ENCODE data around the gene NUP93.
"Not testable (repeated sequence)": the region's sequence is repeated elsewhere in the genome, so short reads cannot be mapped to it uniquely, and the experiment has no call there.

NUP93 gene

DNA sequence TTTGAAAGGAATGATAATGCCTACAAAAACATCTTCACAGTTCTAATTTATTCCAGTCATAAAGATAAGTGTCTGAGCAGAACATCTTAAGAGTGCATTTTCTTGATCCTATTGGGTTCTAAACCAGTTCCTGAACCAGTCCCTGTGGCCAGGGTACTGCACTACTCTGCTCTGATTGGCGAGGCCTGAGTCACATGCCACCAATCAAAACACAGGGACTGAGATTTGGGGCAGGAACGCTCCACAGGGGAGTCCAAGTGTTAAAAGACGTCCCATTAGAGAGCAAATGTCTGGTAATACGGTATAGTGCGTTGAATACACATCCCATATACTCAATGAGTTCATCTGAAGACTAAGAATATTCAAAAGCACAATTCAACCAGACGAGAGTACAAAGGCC is 3.0 kb upstream of the NUP93 start:
- Mint-ChIP-seq H3K9me3 (no peaks in the 10 kb centered on the region), H3K4me3 (no peak overlapping the region), H3K27me3 (peaks cover 15% of the 10 kb centered on the region), H3K27ac (no peak overlapping the region), H3K36me3 (no peaks in the 10 kb centered on the region), H3K4me1 (peaks cover 14% of the 10 kb centered on the region)
- no peak for ATAC-seq

DNA sequence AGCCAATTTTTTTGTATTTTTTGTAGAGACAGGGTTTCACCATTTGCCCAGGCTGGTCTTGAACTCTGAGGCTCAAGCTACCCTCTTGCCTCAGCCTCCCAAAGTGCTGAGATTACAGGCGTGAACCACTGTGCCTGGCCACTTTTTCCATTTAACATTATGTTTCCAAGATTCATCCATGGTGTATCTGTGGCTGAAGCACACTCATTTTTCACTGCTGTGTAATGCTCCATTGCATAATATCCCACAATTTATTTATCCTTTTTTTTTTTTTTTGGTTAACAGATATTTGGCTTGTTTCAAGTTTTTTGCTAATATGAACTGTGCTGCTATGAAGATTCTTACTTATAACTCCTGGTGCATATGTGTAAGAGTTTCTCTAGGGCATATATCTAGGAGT is 1.9 kb upstream of the NUP93 start:
- no peak overlapping the region for H3K27ac Mint-ChIP-seq
- no peaks in the 10 kb centered on the region for H3K9me3 Mint-ChIP-seq
- peaks cover 15% of the 10 kb centered on the region for H3K27me3 Mint-ChIP-seq
- ATAC-seq, result no peak
- H3K4me3 Mint-ChIP-seq, result no peak overlapping the region
- H3K36me3 Mint-ChIP-seq, result no peaks in the 10 kb centered on the region
- H3K4me1 Mint-ChIP-seq, result peaks cover 14% of the 10 kb centered on the region

DNA sequence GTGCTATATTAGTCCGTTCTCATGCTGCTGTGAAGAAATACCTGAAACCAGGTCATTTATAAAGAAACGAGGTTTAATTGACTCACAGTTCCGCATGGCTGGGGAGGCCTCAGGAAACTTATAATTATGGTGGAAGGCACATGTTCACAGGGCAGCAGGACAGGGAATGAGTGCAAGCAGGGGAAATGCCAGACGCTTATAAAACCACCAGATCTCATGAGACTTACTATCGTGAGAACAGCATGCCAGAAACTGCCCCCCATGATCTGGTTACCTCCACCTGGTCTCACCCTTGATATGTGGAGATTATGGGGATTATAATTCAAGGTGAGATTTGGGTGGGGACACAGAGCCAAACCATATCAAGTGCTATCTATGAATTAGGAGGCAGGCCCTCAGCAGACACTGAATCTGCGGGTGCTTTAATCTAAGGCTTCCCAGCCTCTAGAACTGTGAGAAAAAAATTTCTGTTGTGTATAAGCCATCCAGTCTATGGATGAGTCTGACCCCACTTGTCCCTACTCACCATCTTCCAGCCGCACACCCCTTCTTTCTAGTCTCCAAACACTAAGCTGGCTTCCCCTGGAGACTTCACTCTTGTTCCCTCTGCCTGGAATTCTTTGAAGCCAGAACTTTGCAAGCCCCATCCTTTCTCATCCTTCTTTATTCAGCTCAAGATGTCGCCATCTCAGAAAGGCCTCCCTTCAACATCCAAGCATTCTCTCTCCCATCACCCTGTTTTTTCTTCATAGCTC is 772 bp upstream of the NUP93 start:
- Mint-ChIP-seq H3K27me3 (peaks cover 7% of the 10 kb centered on the region), H3K36me3 (no peaks in the 10 kb centered on the region), H3K4me1 (peaks cover 14% of the 10 kb centered on the region), H3K4me3 (peak overlapping the region; percentile 91), H3K9me3 (no peaks in the 10 kb centered on the region), H3K27ac (peak overlapping the region; percentile 88)
- no peak for ATAC-seq

DNA sequence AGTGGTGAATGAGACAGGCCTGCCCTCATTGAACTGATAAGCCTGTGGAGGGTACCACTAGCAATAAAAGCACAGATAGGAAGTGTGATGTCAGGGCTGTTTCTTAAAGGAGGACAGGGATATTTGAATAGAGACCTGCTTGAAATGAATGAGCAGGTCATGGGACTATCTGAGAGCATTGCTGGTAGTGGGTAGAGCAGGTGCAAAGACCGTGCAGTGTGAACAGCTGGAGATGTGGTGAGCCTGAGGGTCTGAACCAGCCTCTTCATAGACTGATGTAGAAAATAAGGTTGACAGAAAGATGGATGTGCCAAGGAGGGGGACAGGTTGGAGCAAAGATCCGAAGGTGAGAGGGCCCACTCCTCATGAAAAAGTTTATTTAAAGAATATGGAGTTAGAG is 2.4 kb downstream of the NUP93 start:
- H3K9me3 Mint-ChIP-seq, result no peaks in the 10 kb centered on the region
- no peak overlapping the region for H3K4me3 Mint-ChIP-seq
- peaks cover 16% of the 10 kb centered on the region for H3K4me1 Mint-ChIP-seq
- ATAC-seq, result peak; percentile 55
- H3K27ac Mint-ChIP-seq, result no peak overlapping the region
- H3K36me3 Mint-ChIP-seq, result peaks cover 8% of the 10 kb centered on the region
- H3K27me3 Mint-ChIP-seq, result no peaks in the 10 kb centered on the region

DNA sequence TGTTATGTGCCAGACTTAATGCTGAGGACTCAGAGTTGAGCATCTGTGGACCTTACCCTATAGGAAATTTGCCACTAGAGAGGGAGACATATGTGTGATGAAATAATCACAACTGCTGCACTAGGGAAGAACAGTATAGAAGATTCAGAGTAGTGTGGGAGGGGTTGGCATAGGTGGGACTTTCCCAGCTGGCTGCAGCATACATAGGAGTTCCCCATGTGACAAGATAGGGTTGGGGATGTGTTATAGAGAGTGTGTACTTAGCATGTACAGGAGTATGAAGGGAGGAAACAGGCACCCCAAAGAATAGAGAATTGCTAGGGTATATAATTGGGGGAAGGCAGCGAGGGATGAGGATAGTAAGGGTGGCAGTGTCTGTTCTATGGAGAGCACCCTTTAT is 2.9 kb downstream of the NUP93 start:
- peak; percentile 69 for ATAC-seq
- no peaks in the 10 kb centered on the region for H3K9me3 Mint-ChIP-seq
- no peaks in the 10 kb centered on the region for H3K27me3 Mint-ChIP-seq
- H3K4me1 Mint-ChIP-seq, result peaks cover 20% of the 10 kb centered on the region
- no peak overlapping the region for H3K27ac Mint-ChIP-seq
- peaks cover 12% of the 10 kb centered on the region for H3K36me3 Mint-ChIP-seq
- H3K4me3 Mint-ChIP-seq, result no peak overlapping the region

DNA sequence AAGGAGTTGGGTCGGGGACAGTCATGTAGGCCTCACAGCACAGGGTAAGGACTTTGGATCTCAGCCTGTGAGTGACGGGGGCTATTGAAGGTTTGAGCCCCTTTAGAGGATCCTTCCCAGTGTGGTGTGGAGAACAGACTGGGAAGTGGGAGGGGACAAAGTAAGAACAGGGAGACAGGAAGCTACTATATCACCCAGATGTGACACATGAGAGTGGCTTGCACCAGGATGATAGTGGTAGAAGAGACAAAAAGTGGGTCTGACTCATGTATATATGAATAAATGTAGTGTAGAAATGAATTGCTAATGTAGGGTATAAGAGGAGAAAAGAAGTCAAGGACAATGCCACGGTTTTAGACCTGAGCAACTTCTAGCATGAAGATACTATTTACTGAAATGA is 4.5 kb downstream of the NUP93 start:
- no peaks in the 10 kb centered on the region for H3K9me3 Mint-ChIP-seq
- H3K27ac Mint-ChIP-seq, result no peak overlapping the region
- no peaks in the 10 kb centered on the region for H3K27me3 Mint-ChIP-seq
- H3K4me1 Mint-ChIP-seq, result peaks cover 12% of the 10 kb centered on the region
- peaks cover 12% of the 10 kb centered on the region for H3K36me3 Mint-ChIP-seq
- no peak for ATAC-seq
- H3K4me3 Mint-ChIP-seq, result no peak overlapping the region

DNA sequence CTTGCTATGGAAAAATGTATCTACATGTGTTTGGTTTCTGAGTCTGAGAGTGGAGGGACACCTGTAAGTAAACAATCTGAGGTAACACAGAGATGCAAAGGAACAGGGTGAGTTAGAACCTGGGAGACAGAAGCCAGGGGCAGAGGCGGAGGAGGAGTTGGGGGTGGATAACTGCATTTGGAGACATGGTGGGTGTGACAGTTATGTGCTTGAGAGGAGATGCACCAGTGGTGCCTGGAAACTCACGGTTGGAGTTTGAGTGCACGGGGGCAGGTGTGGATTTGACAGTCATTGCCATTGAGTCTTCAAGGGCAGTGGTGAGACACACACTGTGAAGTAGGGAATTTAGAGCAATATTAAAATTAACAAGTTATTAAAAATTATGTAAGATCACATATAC is 6.5 kb downstream of the NUP93 start:
- Mint-ChIP-seq H3K4me3 (no peak overlapping the region), H3K9me3 (no peaks in the 10 kb centered on the region), H3K27me3 (no peaks in the 10 kb centered on the region), H3K27ac (no peak overlapping the region), H3K4me1 (peaks cover 7% of the 10 kb centered on the region), H3K36me3 (peaks cover 12% of the 10 kb centered on the region)
- ATAC-seq, result no peak

DNA sequence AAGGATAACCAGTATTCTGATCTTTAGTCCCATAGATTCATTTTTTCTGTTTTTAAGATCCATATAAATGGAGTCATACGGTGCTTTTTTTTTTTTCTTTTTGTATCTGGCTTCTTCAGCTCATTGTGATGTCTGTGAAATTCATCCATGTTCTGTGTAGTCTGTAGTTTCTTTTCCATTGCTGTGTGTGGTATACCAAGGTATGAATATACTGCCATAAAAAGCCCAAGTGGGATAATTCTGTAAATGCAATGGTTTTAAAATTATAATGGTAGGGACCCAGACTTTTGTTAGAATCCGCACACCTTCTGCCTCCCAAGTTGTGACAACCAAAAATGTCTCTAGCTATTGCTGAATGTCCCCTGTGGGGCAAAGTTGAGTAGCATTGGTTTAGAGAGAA is 7.6 kb downstream of the NUP93 start:
- peaks cover 12% of the 10 kb centered on the region for H3K36me3 Mint-ChIP-seq
- no peaks in the 10 kb centered on the region for H3K9me3 Mint-ChIP-seq
- H3K27me3 Mint-ChIP-seq, result no peaks in the 10 kb centered on the region
- H3K27ac Mint-ChIP-seq, result no peak overlapping the region
- peaks cover 11% of the 10 kb centered on the region for H3K4me1 Mint-ChIP-seq
- no peak overlapping the region for H3K4me3 Mint-ChIP-seq
- no peak for ATAC-seq

DNA sequence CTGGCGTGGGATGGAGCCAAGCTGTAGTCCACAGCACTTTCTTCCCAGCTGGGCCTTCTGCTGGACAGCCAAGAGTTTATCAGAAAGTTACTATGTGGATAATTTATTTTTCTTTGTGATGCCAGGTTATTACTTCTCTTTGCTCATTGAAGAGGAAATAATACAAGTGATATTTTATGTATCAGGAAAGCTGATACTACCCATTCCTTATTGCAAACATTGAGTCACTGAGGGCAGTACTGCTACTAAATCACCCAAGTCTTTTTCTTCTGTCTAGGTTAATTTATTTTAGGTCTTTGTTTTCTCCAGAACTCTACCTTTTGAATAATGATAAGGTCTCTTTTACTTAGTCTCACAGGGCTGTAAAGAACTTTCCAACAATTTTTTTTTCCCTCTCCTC is 8.3 kb downstream of the NUP93 start:
- peaks cover 11% of the 10 kb centered on the region for H3K4me1 Mint-ChIP-seq
- H3K27ac Mint-ChIP-seq, result no peak overlapping the region
- H3K4me3 Mint-ChIP-seq, result no peak overlapping the region
- H3K27me3 Mint-ChIP-seq, result no peaks in the 10 kb centered on the region
- H3K9me3 Mint-ChIP-seq, result no peaks in the 10 kb centered on the region
- ATAC-seq, result no peak
- H3K36me3 Mint-ChIP-seq, result peaks cover 12% of the 10 kb centered on the region

DNA sequence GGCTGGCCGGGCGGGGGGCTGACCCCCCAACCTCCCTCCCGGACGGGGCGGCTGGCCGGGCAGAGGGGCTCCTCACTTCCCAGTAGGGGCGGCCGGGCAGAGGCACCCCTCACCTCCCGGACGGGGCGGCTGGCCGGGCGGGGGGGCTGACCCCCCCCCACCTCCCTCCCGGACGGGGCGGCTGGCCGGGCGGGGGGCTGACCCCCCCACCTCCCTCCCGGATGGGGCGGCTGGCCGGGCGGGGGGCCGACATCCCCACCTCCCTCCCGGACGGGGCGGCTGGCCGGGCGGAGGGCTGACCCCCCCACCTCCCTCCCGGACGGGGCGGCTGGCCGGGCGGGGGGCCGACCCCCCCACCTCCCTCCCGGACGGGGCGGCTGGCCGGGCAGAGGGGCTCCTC is 9.4 kb downstream of the NUP93 start:
- not testable (repeated sequence) for ATAC-seq, H3K4me3 Mint-ChIP-seq

DNA sequence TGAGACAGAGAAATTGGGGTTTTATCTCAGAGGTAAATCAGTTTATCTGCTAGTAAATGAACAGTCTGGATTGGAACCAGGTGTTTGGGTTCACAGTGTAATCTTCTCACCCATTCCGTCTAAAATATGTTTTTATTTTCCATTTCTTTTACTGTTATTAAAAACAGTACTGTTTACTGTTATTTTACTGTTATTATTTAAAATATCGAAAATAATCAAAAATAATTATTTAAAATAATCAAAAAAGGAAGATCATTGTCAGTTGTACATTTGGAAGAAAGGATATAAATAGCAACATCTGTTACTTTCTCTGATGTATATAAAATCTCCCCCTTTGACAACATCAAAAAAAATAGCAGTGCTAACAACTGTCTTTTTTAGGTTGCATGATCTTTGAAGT is 11.5 kb downstream of the NUP93 start:
- peaks cover 28% of the 10 kb centered on the region for H3K4me1 Mint-ChIP-seq
- H3K27ac Mint-ChIP-seq, result no peak overlapping the region
- H3K4me3 Mint-ChIP-seq, result no peak overlapping the region
- ATAC-seq, result no peak
- H3K36me3 Mint-ChIP-seq, result peaks cover 15% of the 10 kb centered on the region
- H3K9me3 Mint-ChIP-seq, result no peaks in the 10 kb centered on the region
- H3K27me3 Mint-ChIP-seq, result no peaks in the 10 kb centered on the region

More for the DNA sequence above, 9.4 kb downstream of the NUP93 start:
- Mint-ChIP-seq H3K36me3 (peaks cover 18% of the 10 kb centered on the region), H3K4me1 (peaks cover 17% of the 10 kb centered on the region)
- H3K9me3 Mint-ChIP-seq, H3K27ac Mint-ChIP-seq, H3K27me3 Mint-ChIP-seq: not testable (repeated sequence)

DNA sequence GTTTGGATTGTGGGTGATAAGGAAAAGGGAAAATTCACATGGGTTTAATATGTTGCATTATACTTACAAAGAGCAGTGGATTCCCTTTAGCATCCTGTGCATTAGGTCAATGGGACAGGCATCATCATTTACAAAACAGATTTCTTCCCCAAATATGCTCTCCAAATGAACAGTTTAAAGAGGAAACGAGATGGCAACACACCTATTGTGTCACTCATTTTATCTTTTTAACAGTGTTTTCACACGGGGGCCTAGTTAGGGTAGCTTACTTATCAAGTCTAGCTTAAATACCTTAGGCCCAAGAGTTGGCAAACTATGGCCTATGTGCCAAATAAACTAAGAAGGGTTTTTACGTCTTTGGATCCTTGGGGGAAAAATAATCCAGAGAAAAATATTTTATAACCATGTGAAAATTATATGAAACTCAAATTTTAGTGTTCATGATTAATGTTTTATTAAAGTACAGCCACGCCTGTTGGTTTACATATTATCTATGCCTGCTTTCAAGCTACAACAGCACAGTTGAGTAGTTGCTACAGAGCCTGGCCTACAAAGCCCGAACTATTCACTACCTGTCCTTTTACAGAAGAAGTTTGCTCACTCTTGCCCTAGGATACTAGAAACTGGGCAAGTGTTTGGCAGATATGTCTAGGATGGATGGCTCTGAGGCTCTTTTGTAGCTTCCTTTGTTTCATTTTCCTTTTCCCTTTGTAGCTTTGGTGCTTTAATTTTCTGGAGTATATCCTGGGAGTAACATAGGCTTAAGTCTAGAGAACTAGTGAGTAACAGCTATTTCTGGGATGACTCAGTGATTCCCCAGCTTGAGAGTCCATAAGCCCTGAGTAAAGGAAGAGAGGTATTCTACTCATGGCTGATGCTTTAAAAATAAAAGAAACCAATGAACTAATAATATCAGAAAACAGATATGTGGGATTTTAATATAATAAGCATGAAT is 12.4 kb downstream of the NUP93 start:
- peaks cover 29% of the 10 kb centered on the region for H3K4me1 Mint-ChIP-seq
- ATAC-seq, result no peak
- H3K36me3 Mint-ChIP-seq, result peaks cover 11% of the 10 kb centered on the region
- no peaks in the 10 kb centered on the region for H3K27me3 Mint-ChIP-seq
- H3K4me3 Mint-ChIP-seq, result no peak overlapping the region
- H3K9me3 Mint-ChIP-seq, result no peaks in the 10 kb centered on the region
- no peak overlapping the region for H3K27ac Mint-ChIP-seq

DNA sequence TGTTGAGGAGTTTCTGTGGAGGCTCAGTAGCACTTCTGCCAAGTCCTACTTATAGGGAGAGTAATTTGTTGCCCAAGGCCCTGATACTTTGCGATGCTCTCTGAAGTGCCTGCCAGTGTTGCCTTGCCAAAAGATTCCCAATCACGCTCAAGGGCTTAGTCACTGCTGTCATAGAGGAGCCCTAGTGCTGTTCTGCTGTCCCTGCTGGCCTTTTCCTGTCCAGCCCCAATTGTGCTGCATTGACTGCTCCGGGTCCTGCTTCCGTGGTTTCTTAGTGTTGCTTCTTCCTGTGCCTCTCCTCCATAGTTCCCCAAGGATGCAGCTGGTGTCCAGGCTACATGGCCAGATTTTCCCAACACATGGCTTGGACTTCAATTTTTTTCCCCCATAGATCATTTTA is 13.9 kb downstream of the NUP93 start:
- Mint-ChIP-seq H3K4me3 (no peak overlapping the region), H3K9me3 (no peaks in the 10 kb centered on the region), H3K4me1 (peaks cover 30% of the 10 kb centered on the region), H3K27ac (no peak overlapping the region), H3K27me3 (no peaks in the 10 kb centered on the region), H3K36me3 (peaks cover 17% of the 10 kb centered on the region)
- ATAC-seq, result no peak

DNA sequence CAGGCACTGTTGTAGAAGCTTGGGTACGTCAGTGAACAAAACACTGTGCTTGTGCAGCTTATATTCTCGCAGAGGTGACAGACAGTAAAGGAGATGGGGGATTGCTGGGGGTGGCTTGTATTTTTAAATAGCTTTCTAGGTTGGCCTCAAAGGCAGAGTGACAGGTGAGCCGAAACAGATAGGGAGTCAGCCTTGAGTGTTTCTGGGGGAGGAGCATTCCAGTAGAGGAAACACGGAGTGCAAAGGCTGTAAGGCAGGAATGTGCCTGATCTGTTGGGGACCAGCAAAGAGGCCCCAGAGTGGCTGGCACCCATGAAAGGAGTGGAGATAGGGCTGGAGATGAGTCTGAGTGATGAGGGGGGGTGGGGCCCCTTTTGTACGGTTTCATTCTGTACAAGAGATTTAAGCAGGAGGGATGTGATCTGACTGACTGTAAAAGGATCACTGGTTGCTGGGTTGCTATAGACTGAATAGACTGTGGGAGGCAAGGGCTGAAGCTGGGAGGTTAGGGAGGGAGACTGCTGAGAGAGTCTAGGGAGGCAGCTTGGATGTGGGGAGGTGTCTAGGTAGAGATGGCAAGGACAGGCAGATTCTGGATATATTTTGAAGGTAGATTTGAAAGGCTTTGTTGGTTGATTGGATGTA is 15.2 kb downstream of the NUP93 start:
- Mint-ChIP-seq H3K4me3 (no peak overlapping the region), H3K27ac (peak overlapping the region; percentile 21), H3K4me1 (peaks cover 40% of the 10 kb centered on the region), H3K9me3 (no peaks in the 10 kb centered on the region), H3K36me3 (peaks cover 24% of the 10 kb centered on the region), H3K27me3 (no peaks in the 10 kb centered on the region)
- no peak for ATAC-seq

DNA sequence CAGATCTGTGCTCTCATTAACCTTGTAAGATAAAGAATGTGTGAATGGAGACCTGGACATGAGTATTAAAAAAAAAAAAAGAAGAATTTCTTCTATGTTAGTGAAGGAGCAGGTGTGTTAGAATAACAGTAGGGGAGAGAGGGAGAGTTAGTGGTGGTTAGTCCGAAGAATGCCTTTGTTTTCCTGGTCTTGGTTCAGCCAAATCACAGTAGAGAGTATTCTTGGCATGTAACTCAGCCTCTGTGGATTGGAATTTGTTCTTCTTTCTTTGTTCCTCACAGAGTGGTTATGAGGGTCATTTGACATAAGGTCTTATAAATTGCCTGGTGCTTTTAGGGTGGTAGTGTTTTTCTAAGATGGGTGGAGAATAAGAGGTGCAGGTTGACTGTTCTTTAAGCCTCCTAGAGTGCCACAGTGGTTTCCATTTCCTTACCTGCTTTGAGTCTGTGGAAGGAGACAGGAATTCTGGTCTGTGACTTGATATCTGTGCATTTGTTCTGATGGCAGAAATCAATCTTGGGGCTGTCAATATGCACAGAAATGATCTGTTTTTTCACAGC is 17.6 kb downstream of the NUP93 start:
- Mint-ChIP-seq H3K36me3 (peaks cover 30% of the 10 kb centered on the region), H3K27ac (no peak overlapping the region), H3K27me3 (no peaks in the 10 kb centered on the region), H3K4me3 (no peak overlapping the region), H3K4me1 (peaks cover 38% of the 10 kb centered on the region), H3K9me3 (no peaks in the 10 kb centered on the region)
- no peak for ATAC-seq

Measured in stimulated activated memory B cell treated with anti-CD40 and anti-IgM and Interleukin-4, amounts not matched to agents 10 μg/mL and 1 μg/mL and 100 μg/mL, for 72 hours (primary cell).